Body of pancreas (tissue), 4 donors: Measurements from ENCODE around the gene NKX1-1. TPM values are rescaled to one million over a fixed set of nuclear protein-coding genes. Genes with fewer than 3 reads are reported as not detected.

ENCODE experiments used
- ATAC-seq: fragments of 150-250 bp; one replicate; pipeline ENCODE4 v1.9.1; 2016
- DNase-seq, 4 donors: peaks; one replicate each; pipeline ENCODE4 v3.0.0-alpha.2; 2019
- H3K27ac ChIP-seq, 4 donors: fragments of 200-600 bp; sonication (generic); 1 replicate in 3 of 4; 2 replicates in 1 of 4; pipeline versions ENCODE4 v1.5.1 to v1.6.1; 2016 to 2019; ENCODE audit warnings: mild to moderate bottlenecking in 1 of 4, mixed read lengths in 1 of 4, moderate library complexity in 1 of 4
- H3K27me3 ChIP-seq, 2 donors: fragments of 200-600 bp; sonication (generic); one replicate each; pipeline ENCODE4 v1.6.0; 2016; ENCODE audit warnings: mild to moderate bottlenecking in 1 of 2
- H3K36me3 ChIP-seq, 2 donors: fragments of 200-600 bp; sonication (generic); replicated peaks in 1 of 2; 2 replicates each; pipeline ENCODE4 v1.5.1; 2016; ENCODE audit warnings: low read depth in 2 of 2; ENCODE audit not compliant: insufficient read depth in 1 of 2
- H3K4me1 ChIP-seq: fragments of 200-600 bp; sonication (generic); one replicate; pipeline ENCODE4 v1.6.0; 2016
- H3K4me3 ChIP-seq, 2 donors: fragments of 200-600 bp; sonication (generic); 1 replicate in 1 of 2; 2 replicates in 1 of 2; pipeline ENCODE4 v1.5.1; 2016 to 2019
- H3K9me3 ChIP-seq, 3 donors: fragments of 200-600 bp; sonication (generic); 1 replicate in 2 of 3; 2 replicates in 1 of 3; pipeline ENCODE4 v1.5.1; 2016
- POLR2A ChIP-seq, 3 donors: fragments of 450-650 bp; IDR thresholded peaks; one replicate each; pipeline ENCODE4 v1.6.1; 2016; ENCODE audit warnings: antibody characterized with exemption in 3 of 3, mild to moderate bottlenecking in 2 of 3
- WGBS, 2 donors: methylation state at CpG; one replicate each; pipeline ENCODE4 v1.1.5; 2017; 5-methylcytosine and 5-hydroxymethylcytosine counted together
- intact Hi-C: fragments of 100-400 bp; cut with DNase I; formaldehyde crosslinking; loops from one replicate; pipeline ENCODE4 v1.15.1; 2023
- total RNA-seq, 2 donors: library from RNA; depleted of rRNA; stranded (reverse); fragments of >200 nt; gene quantifications; one replicate each; pipeline ENCODE4 v1.1.0, GENCODE V29; 2016
- TF ChIP-seq, protein P1 (sequence below), 7 experiments: fragments of 450-650 bp in 4 of 7; fragments of 200-600 bp in 3 of 7; sonication (generic) in 3 of 7; IDR thresholded peaks; one replicate each; pipeline ENCODE4 v1.5.1; 2016 to 2019; ENCODE audit warnings: antibody characterized with exemption in 7 of 7

NKX1-1 gene
- not detected for total RNA-seq

DNA sequence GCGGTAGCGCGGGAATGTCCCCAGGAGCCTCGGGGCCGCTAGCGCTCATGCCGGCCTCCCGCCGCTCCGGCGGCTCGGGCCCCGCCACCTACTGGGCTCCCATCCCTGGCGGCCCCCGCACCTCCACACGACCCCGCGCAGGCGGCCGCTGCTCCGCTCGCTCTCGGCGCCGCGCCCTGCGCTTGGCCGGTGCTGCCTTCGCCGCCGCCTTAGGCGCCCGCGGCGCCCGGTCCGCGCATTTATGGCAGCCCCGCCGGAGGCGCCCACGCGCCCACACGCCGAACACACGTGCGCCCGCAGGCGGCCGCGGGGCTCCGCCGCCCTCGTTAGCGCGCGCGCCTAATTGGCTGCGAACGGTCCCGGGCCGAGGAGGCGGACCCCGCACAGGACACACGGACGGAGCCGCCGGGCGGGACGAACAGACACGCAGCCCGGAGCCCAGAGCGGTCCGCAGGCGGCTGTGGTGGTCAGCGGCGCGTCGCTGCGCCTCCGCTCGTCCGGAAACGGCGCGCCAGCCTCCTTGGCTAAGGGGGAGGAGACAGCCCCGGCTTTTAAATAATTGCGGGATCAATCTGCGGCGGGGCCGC is at the start of gene NKX1-1:
TSS of gene NKX1-1 (minus strand) at position 49 of the 587 bp plus-strand sequence. CDS start at position 49, 0 bp downstream.
- 4 to 7% methylated on average over 6 to 76 of the region's 91 CpGs for WGBS, 2 donors
- Histone ChIP-seq H3K4me1 (peaks cover 37% of the 10 kb centered on the region), H3K27me3 (peaks cover 7 to 65% of the 10 kb centered on the region in 2 donors), H3K9me3 (no peaks in the 10 kb centered on the region), H3K4me3 (no peak within 1 kb of the TSS), H3K36me3 (no peaks in the 10 kb centered on the region), H3K27ac (no peak within 1 kb of the TSS)
- TF ChIP-seq, protein P1, sequence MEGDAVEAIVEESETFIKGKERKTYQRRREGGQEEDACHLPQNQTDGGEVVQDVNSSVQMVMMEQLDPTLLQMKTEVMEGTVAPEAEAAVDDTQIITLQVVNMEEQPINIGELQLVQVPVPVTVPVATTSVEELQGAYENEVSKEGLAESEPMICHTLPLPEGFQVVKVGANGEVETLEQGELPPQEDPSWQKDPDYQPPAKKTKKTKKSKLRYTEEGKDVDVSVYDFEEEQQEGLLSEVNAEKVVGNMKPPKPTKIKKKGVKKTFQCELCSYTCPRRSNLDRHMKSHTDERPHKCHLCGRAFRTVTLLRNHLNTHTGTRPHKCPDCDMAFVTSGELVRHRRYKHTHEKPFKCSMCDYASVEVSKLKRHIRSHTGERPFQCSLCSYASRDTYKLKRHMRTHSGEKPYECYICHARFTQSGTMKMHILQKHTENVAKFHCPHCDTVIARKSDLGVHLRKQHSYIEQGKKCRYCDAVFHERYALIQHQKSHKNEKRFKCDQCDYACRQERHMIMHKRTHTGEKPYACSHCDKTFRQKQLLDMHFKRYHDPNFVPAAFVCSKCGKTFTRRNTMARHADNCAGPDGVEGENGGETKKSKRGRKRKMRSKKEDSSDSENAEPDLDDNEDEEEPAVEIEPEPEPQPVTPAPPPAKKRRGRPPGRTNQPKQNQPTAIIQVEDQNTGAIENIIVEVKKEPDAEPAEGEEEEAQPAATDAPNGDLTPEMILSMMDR (IDR thresholded peaks at IDR 0.05) = no peak
- TF ChIP-seq POLR2A (IDR thresholded peaks at IDR 0.05) = no peak
- intact Hi-C loops = no loop called here
- ATAC-seq (no peak), DNase-seq (no peak)

DNA sequence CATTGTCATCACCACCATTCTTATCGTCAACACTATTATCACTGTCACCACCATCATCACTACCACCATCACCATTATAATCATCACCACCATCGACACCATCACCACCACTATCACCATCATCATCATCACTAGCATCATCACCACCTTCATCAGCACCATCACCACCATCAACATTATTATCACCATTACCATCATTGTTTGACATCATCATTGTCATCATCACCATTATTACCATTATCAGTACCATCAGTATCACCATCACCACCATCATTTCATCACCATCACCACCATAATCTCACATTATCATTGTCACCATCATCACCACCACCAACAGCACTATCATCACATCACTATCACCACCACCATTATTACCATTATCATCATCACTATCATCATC is 47.5 kb upstream of the NKX1-1 start:
- Histone ChIP-seq H3K36me3 (no peaks in the 10 kb centered on the region), H3K4me1 (no peaks in the 10 kb centered on the region), H3K27ac (no peak overlapping the region), H3K27me3 (no peaks in the 10 kb centered on the region), H3K9me3 (no peaks in the 10 kb centered on the region), H3K4me3 (no peak overlapping the region)
- no peak for TF ChIP-seq POLR2A (IDR thresholded peaks at IDR 0.05)
- TF ChIP-seq, protein P1 (IDR thresholded peaks at IDR 0.05) = no peak
- no peak for DNase-seq
- WGBS, 2 donors = 63 to 81% methylated on average over 2 of the region's 2 CpGs
- intact Hi-C loops = no loop called here
- ATAC-seq = no peak

DNA sequence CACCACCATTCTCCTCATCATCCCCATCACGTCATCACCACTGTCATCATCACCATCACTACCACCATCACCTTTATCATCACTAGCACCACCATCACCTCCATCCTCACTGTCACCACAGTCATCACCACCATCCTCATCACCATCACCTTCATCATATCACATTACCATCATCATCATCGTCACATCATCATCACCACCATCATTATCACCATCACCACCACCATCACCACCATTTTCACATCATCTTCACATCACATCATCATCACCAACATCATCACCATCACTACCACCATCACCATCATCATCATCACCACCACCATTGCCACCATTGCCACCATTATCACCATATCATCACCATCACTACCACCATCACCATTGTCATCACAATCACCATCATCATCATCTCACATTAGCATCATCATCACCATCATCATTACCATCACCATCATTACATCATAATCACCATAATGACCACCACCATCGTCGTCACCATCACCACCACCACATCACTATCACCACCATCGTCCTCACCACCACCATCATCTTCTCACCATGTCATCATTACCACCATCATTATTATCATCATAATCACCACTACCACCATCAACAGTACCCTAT is 46.3 kb upstream of the NKX1-1 start:
- WGBS, 2 donors = 54 to 58% methylated on average over 5 of the region's 5 CpGs
- ATAC-seq = no peak

DNA sequence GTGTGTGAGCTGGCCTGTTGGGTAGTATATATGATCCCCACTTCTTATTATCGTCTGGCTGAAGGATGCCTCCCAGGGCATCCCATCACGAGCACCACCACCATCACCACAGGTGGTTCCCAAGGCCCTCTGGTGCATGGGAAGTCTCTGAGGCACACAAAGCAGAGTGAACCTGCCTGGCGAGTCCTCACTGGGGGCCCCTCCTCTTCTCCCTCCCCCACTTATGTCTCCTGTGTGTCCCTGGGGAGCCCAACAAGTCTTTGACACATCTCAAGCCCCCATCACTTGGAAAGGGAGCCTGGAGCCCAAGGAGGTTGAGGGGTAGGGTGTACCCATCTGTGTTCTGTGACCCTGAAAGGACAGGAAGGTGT is 45.5 kb upstream of the NKX1-1 start:
- intact Hi-C loops = no loop called here
- Histone ChIP-seq H3K4me1 (no peaks in the 10 kb centered on the region), H3K27ac (no peak overlapping the region), H3K4me3 (no peak overlapping the region), H3K27me3 (peaks cover 0 to 4% of the 10 kb centered on the region in 2 donors), H3K36me3 (no peaks in the 10 kb centered on the region), H3K9me3 (no peaks in the 10 kb centered on the region)
- TF ChIP-seq, protein P1 (IDR thresholded peaks at IDR 0.05) = no peak
- TF ChIP-seq POLR2A (IDR thresholded peaks at IDR 0.05) = no peak
- ATAC-seq (no peak), DNase-seq (no peak)
- WGBS, 2 donors = 45 to 68% methylated on average over 3 of the region's 3 CpGs

More for the DNA sequence above, 46.3 kb upstream of the NKX1-1 start:
- no peaks in the 10 kb centered on the region for H3K4me1 ChIP-seq
- no peak overlapping the region for H3K27ac ChIP-seq
- no peak for DNase-seq
- intact Hi-C loops = no loop called here
- H3K4me3 ChIP-seq = no peak overlapping the region
- H3K36me3 ChIP-seq = no peaks in the 10 kb centered on the region
- H3K9me3 ChIP-seq = no peaks in the 10 kb centered on the region
- peaks cover 0 to 4% of the 10 kb centered on the region in 2 donors for H3K27me3 ChIP-seq
- TF ChIP-seq, protein P1 (IDR thresholded peaks at IDR 0.05) = no peak
- TF ChIP-seq POLR2A (IDR thresholded peaks at IDR 0.05) = no peak
